Kidney epithelial cell (primary cell): ENCODE results near the gene ATP5F1B. TPM values are rescaled to one million over a fixed set of nuclear protein-coding genes. Genes with fewer than 3 reads are reported as not detected.

Experiments
- DNase-seq: peaks from one replicate; pipeline ENCODE4 v3.0.0-alpha.2; 2010; ENCODE audit warnings: low read depth
- H3K27me3 ChIP-seq: 2 replicates; pipeline ENCODE4 v1.6.0; 2011; ENCODE audit warnings: low read length; ENCODE audit not compliant: control insufficient read depth, insufficient read depth
- H3K36me3 ChIP-seq: 2 replicates; pipeline ENCODE4 v1.5.1; 2011; ENCODE audit warnings: low read length; ENCODE audit not compliant: control insufficient read depth, insufficient read depth
- H3K4me3 ChIP-seq: 2 replicates; pipeline ENCODE4 v1.5.1; 2011; ENCODE audit warnings: low read depth, mild to moderate bottlenecking, control low read depth, low read length
- total RNA-seq: library from RNA; depleted of rRNA; stranded (reverse); fragments of >200 nt; gene quantifications from 2 replicates; pipeline ENCODE4 v1.2.3, GENCODE V29; 2015
- TF ChIP-seq, protein P1 (sequence below): IDR thresholded peaks from 2 replicates; pipeline ENCODE4 v1.5.1; 2011; ENCODE audit warnings: mild to moderate bottlenecking, moderate library complexity, low read length, control low read depth, inconsistent platforms; ENCODE audit not compliant: insufficient read depth, poor library complexity, severe bottlenecking

Gene ATP5F1B
- total RNA-seq, 1 donor from 2014 or later: 419 TPM

GRCh38 chr12:56599797-56600196, 46.0 kb downstream of the ATP5F1B start:
- H3K27me3 ChIP-seq: no peaks in the 10 kb centered on the region
- H3K36me3 ChIP-seq: no peaks in the 10 kb centered on the region
- H3K4me3 ChIP-seq: no peak overlapping the region
- DNase-seq: no peak
- TF ChIP-seq, protein P1, sequence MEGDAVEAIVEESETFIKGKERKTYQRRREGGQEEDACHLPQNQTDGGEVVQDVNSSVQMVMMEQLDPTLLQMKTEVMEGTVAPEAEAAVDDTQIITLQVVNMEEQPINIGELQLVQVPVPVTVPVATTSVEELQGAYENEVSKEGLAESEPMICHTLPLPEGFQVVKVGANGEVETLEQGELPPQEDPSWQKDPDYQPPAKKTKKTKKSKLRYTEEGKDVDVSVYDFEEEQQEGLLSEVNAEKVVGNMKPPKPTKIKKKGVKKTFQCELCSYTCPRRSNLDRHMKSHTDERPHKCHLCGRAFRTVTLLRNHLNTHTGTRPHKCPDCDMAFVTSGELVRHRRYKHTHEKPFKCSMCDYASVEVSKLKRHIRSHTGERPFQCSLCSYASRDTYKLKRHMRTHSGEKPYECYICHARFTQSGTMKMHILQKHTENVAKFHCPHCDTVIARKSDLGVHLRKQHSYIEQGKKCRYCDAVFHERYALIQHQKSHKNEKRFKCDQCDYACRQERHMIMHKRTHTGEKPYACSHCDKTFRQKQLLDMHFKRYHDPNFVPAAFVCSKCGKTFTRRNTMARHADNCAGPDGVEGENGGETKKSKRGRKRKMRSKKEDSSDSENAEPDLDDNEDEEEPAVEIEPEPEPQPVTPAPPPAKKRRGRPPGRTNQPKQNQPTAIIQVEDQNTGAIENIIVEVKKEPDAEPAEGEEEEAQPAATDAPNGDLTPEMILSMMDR: no peak

DNA sequence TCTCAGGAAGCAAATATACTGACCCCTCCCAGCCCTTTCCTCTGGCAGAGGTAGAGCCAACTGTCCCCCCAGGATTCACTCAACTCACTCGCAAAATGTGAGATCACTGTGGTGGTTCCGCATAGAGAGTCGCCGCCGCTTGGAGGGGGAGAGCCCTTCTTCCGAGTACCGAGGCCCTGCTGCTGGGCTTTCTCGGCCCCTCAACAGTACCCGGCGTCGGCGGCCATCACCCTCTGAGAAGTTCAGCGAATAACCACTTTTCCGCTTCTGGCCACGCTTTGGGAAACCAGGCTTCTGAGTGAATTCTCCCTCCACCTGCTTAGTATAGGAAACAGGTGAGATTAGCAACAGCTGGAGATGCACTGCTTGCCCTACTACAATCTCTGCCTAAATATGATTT, 46.7 kb downstream of the ATP5F1B start:
- no peaks in the 10 kb centered on the region for H3K36me3 ChIP-seq
- TF ChIP-seq, protein P1: no peak
- H3K4me3 ChIP-seq: no peak overlapping the region
- no peaks in the 10 kb centered on the region for H3K27me3 ChIP-seq
- no peak for DNase-seq

GRCh38 chr12:56596815-56597214, 49.0 kb downstream of the ATP5F1B start:
- Histone ChIP-seq H3K27me3 (no peaks in the 10 kb centered on the region), H3K4me3 (no peak overlapping the region), H3K36me3 (no peaks in the 10 kb centered on the region)
- no peak for DNase-seq
- TF ChIP-seq, protein P1: no peak

DNA sequence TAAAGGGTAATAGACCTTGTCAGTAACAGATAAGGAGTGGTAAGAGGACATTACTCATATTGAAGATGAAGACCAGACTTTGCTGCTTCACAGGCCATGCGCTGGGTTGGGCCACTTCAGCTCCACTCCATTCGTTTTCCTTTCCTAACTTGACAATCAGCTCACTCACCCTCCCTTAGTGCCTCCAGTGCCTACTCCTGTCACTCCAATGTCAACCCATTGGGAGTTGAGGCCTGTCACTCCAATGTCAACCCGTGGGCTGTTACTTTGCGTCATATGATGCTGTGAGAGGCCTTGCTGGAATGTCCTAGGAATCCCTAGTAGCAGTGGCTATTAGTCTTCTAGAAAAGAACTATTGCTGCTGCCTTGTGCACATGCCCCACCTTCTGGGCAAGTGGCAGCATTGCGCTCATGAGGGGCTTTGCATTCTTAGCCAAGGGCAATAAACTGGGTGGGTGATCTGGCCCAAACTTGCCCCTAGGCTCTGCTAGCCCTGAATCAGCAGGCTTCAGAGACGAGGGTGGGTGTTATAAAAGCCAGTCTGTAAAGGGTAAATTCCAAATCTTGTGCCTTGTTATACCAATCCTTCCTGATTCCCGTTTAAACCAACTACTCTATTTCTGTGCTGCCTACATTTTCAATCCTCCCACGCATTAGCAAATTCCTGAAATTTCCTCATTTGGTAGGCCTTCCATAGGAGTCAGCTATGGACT, 51.7 kb downstream of the ATP5F1B start:
- DNase-seq: peak; percentile 61
- H3K4me3 ChIP-seq: no peak overlapping the region
- TF ChIP-seq, protein P1: peak; percentile 88
- no peaks in the 10 kb centered on the region for H3K27me3 ChIP-seq
- H3K36me3 ChIP-seq: no peaks in the 10 kb centered on the region

DNA sequence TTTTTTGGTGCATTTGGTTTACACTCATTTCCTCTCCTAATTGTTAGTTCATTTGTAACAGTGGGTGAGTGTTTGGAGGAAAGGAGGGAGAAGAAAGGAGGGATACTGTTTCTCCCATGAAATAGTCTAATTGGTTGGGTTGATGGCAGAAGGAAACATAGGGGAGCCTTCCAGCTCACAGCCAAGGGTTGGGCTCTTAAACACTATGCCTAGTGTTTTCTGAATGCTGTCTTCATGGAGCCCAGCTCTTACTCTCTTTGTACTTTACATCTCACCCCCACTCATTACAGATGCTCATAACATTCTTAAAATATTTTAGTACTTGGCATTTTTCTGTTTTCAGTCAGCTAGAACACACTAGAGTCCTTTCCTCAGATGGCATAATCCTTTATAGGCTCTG, 53.8 kb downstream of the ATP5F1B start:
- no peak for DNase-seq
- Histone ChIP-seq H3K4me3 (no peak overlapping the region), H3K36me3 (peaks cover 6% of the 10 kb centered on the region), H3K27me3 (no peaks in the 10 kb centered on the region)
- TF ChIP-seq, protein P1: no peak

DNA sequence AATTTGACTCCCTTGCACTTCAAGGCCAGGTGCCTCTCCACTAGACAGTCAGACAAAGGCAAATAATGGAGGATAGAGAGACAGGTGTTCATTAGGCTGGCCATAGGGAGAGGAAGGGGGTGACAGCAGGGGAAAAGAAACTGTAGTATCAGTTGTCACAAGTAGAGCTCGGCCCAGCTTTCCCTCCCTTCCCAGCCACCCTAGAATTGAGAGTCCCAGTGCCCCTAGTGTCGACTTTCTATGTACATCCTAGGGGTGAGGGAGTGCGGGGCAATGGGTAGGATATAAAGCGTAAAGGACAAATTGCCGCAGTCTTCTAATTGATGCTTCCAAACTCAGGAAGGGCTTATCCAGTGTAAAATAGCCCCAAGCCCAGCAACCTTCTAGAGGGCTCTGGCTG, 54.7 kb downstream of the ATP5F1B start:
- Histone ChIP-seq H3K36me3 (peaks cover 6% of the 10 kb centered on the region), H3K27me3 (no peaks in the 10 kb centered on the region), H3K4me3 (no peak overlapping the region)
- TF ChIP-seq, protein P1: no peak
- DNase-seq: no peak
